PC-9 (cell line): ENCODE data around the gene NLRP14. TPM values are rescaled to one million over a fixed set of nuclear protein-coding genes. Genes with fewer than 3 reads are reported as not detected.

Experiments
- BruUV-seq: library from RNA; stranded (reverse); fragments of 400-500 nt; replicated peaks from 2 replicates; lab custom pipeline; 2021; lab: Mats Ljungman, UMichigan
- CTCF ChIA-PET: fragments of 300-600 bp; sonication (Branson Sonifier 250); formaldehyde crosslinking; loops from one replicate; lab custom pipeline; 2022; ENCODE audit warnings: antibody characterized with exemption; lab: Charles Lee
- POLR2A ChIA-PET: fragments of 300-600 bp; sonication (Branson Sonifier 250); formaldehyde crosslinking; loops from one replicate; lab custom pipeline; 2022; ENCODE audit warnings: antibody characterized with exemption; ENCODE audit not compliant: unreplicated experiment; lab: Charles Lee
- DNase-seq, 2 experiments: peaks; one replicate each; pipeline versions ENCODE4 v3.0.0 to v3.0.0-alpha.2; 2015 to 2022; ENCODE audit warnings: mixed read lengths in 1 of 2
- H2AFZ ChIP-seq: fragments of 200-600 bp; sonication (generic); 2 replicates; pipeline ENCODE4 v1.8.1; 2017; ENCODE audit warnings: antibody characterized with exemption
- H3F3A ChIP-seq: fragments of 200-600 bp; sonication (generic); 2 replicates; pipeline ENCODE4 v1.8.1; 2017; ENCODE audit warnings: antibody characterized with exemption, mild to moderate bottlenecking, low read depth; ENCODE audit not compliant: insufficient read depth
- H3K27ac ChIP-seq: fragments of 200-600 bp; sonication (generic); 2 replicates; pipeline ENCODE4 v1.6.1; 2016; ENCODE audit warnings: mixed run types
- H3K27me3 ChIP-seq: fragments of 200-600 bp; sonication (generic); 2 replicates; pipeline ENCODE4 v1.6.1; 2016; ENCODE audit warnings: low read depth, mixed run types; ENCODE audit not compliant: insufficient read depth
- H3K36me3 ChIP-seq: fragments of 200-600 bp; sonication (generic); 2 replicates; pipeline ENCODE4 v1.6.1; 2016; ENCODE audit warnings: low read depth, mixed run types
- H3K4me1 ChIP-seq: fragments of 200-600 bp; sonication (generic); replicated peaks from 2 replicates; pipeline ENCODE4 v1.6.1; 2016; ENCODE audit warnings: mixed run types; ENCODE audit not compliant: insufficient read depth
- H3K4me2 ChIP-seq: fragments of 200-600 bp; sonication (generic); 2 replicates; pipeline ENCODE4 v1.6.1; 2017; ENCODE audit warnings: mixed run types
- H3K4me3 ChIP-seq: fragments of 200-600 bp; sonication (generic); 2 replicates; pipeline ENCODE4 v1.6.1; 2016; ENCODE audit warnings: mixed run types
- H3K79me2 ChIP-seq: fragments of 200-600 bp; sonication (generic); 2 replicates; pipeline ENCODE4 v1.6.1; 2017; ENCODE audit warnings: low read depth, mixed run types
- H3K9me2 ChIP-seq: fragments of 200-600 bp; sonication (generic); 2 replicates; pipeline ENCODE4 v1.8.1; 2017; ENCODE audit warnings: mild to moderate bottlenecking; ENCODE audit not compliant: insufficient read depth
- H3K9me3 ChIP-seq: fragments of 200-600 bp; sonication (generic); 2 replicates; pipeline ENCODE4 v1.8.1; 2016; ENCODE audit warnings: low read depth; ENCODE audit not compliant: insufficient read depth
- H4K20me1 ChIP-seq: fragments of 200-600 bp; sonication (generic); 2 replicates; pipeline ENCODE4 v1.8.1; 2017; ENCODE audit not compliant: insufficient read depth
- EZH2 ChIP-seq: fragments of 200-600 bp; sonication (generic); IDR thresholded peaks from 2 replicates; pipeline ENCODE4 v1.8.0; 2017; ENCODE audit warnings: antibody characterized with exemption, low read depth
- intact Hi-C: fragments of 100-400 bp; cut with micrococcal nuclease; formaldehyde crosslinking; loops from one replicate; pipeline ENCODE4 v1.10.0; 2022; ENCODE audit not compliant: unreplicated experiment
- total RNA-seq: library from RNA; stranded (reverse); gene quantifications from 2 replicates; pipeline ENCODE4 v1.2.3, GENCODE V29; 2021
- TF ChIP-seq, protein P1 (sequence below): fragments of 200-600 bp; sonication (generic); conservative IDR thresholded peaks from 2 replicates; pipeline ENCODE4 v1.6.1; 2017; ENCODE audit warnings: mixed run types, antibody characterized with exemption, mild to moderate bottlenecking, moderate library complexity

NLRP14 gene
- total RNA-seq, 1 experiment from 2014 or later, result not detected

DNA sequence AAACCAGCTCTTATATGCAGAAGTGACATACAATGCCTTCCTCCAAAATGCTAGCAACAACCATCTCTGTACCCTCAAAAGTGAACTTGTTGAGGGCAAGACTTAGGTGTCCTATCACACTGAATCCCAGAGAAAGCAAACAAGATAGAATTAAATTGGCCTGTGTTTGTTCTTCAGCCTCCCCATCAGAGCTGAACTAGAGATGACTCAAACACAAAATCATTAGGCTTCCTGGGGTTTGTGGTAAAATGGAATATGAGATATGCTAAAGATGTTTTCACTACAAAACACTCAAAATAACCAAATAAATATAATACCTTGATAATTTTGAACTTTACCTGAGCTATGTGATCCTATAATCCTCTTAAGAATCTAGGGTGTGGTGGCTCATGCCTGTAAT, 31.8 kb upstream of the NLRP14 start:
- CTCF ChIA-PET, result no interaction called here
- H3K9me3 ChIP-seq, result no peaks in the 10 kb centered on the region
- H3K36me3 ChIP-seq, result no peaks in the 10 kb centered on the region
- H3K27ac ChIP-seq, result no peak overlapping the region
- no TSS peak for BruUV-seq
- POLR2A ChIA-PET, result no interaction called here
- no peaks in the 10 kb centered on the region for H3K9me2 ChIP-seq
- no peaks in the 10 kb centered on the region for H3K27me3 ChIP-seq
- no peak overlapping the region for H3K4me2 ChIP-seq
- no peaks in the 10 kb centered on the region for H3K79me2 ChIP-seq
- no peak overlapping the region for H3K4me3 ChIP-seq
- no peaks in the 10 kb centered on the region for H3K4me1 ChIP-seq
- no peak for TF ChIP-seq EZH2
- TF ChIP-seq, protein P1, sequence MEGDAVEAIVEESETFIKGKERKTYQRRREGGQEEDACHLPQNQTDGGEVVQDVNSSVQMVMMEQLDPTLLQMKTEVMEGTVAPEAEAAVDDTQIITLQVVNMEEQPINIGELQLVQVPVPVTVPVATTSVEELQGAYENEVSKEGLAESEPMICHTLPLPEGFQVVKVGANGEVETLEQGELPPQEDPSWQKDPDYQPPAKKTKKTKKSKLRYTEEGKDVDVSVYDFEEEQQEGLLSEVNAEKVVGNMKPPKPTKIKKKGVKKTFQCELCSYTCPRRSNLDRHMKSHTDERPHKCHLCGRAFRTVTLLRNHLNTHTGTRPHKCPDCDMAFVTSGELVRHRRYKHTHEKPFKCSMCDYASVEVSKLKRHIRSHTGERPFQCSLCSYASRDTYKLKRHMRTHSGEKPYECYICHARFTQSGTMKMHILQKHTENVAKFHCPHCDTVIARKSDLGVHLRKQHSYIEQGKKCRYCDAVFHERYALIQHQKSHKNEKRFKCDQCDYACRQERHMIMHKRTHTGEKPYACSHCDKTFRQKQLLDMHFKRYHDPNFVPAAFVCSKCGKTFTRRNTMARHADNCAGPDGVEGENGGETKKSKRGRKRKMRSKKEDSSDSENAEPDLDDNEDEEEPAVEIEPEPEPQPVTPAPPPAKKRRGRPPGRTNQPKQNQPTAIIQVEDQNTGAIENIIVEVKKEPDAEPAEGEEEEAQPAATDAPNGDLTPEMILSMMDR, result no peak
- intact Hi-C loops, result no loop called here
- no peaks in the 10 kb centered on the region for H4K20me1 ChIP-seq
- no peak overlapping the region for H2AFZ ChIP-seq
- no peaks in the 10 kb centered on the region for H3F3A ChIP-seq
- DNase-seq, result no peak

DNA sequence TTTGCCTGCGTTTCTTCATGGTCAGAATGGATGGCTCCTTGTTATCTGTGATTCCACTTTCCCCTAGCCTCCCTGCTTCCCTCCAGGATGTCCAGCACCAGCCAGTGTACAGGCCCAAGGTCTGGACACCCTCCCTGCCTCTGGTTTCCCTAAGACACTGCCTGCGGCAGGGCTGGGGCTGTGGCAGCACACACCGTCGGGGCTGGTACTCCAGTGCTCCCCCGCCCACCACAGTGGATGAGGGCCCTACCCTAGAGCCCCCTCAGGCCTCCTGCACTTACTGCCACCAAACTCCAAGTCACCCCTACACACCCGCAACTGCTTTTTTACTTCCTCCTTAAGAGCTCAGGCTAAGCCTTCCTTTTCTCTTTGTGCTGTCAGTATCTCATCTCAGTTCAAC, 29.1 kb upstream of the NLRP14 start:
- no TSS peak for BruUV-seq
- H3K36me3 ChIP-seq, result no peaks in the 10 kb centered on the region
- no peak overlapping the region for H3K4me3 ChIP-seq
- no peaks in the 10 kb centered on the region for H4K20me1 ChIP-seq
- H2AFZ ChIP-seq, result no peak overlapping the region
- ChIA-PET POLR2A (no interaction called here), CTCF (no interaction called here)
- H3K27ac ChIP-seq, result no peak overlapping the region
- intact Hi-C loops, result no loop called here
- H3F3A ChIP-seq, result no peaks in the 10 kb centered on the region
- TF ChIP-seq, protein P1, result no peak
- no peak for TF ChIP-seq EZH2
- H3K9me2 ChIP-seq, result no peaks in the 10 kb centered on the region
- no peaks in the 10 kb centered on the region for H3K9me3 ChIP-seq
- H3K79me2 ChIP-seq, result no peaks in the 10 kb centered on the region
- DNase-seq, result no peak
- H3K4me1 ChIP-seq, result no peaks in the 10 kb centered on the region
- no peaks in the 10 kb centered on the region for H3K27me3 ChIP-seq
- H3K4me2 ChIP-seq, result no peak overlapping the region

DNA sequence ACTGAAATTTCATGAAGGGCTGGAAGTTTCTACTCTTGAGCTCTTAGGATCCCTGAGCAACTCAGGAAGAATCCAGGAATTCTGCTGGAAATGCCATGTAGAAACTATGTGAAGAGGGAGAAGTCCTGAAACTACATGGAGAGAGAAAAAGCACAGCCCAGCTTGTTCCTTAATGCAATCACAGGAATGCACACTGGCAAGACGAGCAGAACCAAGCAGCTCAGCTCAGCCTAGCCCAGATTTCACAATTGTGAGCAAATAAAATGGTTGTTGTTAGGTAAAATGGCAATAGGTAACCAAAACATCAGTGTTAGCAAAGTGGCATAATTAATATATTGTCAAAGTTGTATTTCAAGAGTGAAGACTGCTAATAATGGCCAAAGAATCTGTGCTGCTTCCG, 28.3 kb upstream of the NLRP14 start:
- no peak for TF ChIP-seq EZH2
- TF ChIP-seq, protein P1, result no peak
- Histone ChIP-seq H3K4me2 (no peak overlapping the region), H3F3A (no peaks in the 10 kb centered on the region), H3K4me1 (no peaks in the 10 kb centered on the region), H2AFZ (no peak overlapping the region), H3K79me2 (no peaks in the 10 kb centered on the region), H3K27me3 (no peaks in the 10 kb centered on the region), H3K27ac (no peak overlapping the region), H3K9me2 (no peaks in the 10 kb centered on the region), H3K9me3 (no peaks in the 10 kb centered on the region), H3K36me3 (no peaks in the 10 kb centered on the region), H4K20me1 (no peaks in the 10 kb centered on the region), H3K4me3 (no peak overlapping the region)
- POLR2A ChIA-PET, result no interaction called here
- CTCF ChIA-PET, result no interaction called here
- no TSS peak for BruUV-seq
- intact Hi-C loops, result no loop called here
- DNase-seq, result no peak
